Osteoblast (primary cell): ENCODE measurements around the gene ELAPOR1. TPM values are rescaled to one million over a fixed set of nuclear protein-coding genes. Genes with fewer than 3 reads are reported as not detected.
A peak's percentile ranks its signal among the peaks of the same experiment; 100 is the strongest.

Source experiments
- DNase-seq: peaks from one replicate; pipeline ENCODE4 v3.0.0; 2011; ENCODE audit warnings: low spot score, mixed read lengths; ENCODE audit not compliant: insufficient read length; ENCODE audit errors: missing footprints
- H2AFZ ChIP-seq: 2 replicates; pipeline ENCODE4 v1.6.0; 2011; ENCODE audit warnings: mild to moderate bottlenecking, low read length
- H3K27ac ChIP-seq: 2 replicates; pipeline ENCODE4 v1.5.1; 2011; ENCODE audit warnings: mild to moderate bottlenecking, low read depth, low read length, moderate library complexity
- H3K27me3 ChIP-seq: 2 replicates; pipeline ENCODE4 v1.6.0; 2012; ENCODE audit warnings: mild to moderate bottlenecking, control low read depth, inconsistent platforms, low read length, moderate library complexity; ENCODE audit not compliant: insufficient read depth
- H3K36me3 ChIP-seq: 2 replicates; pipeline ENCODE4 v1.5.1; 2011; ENCODE audit warnings: mild to moderate bottlenecking, low read length, control low read depth, moderate library complexity; ENCODE audit not compliant: insufficient read depth
- H3K4me1 ChIP-seq: 2 replicates; pipeline ENCODE4 v1.5.1; 2011; ENCODE audit warnings: mild to moderate bottlenecking, low read length, control low read depth, moderate library complexity; ENCODE audit not compliant: insufficient read depth
- H3K4me2 ChIP-seq: 2 replicates; pipeline ENCODE4 v1.6.0; 2011; ENCODE audit warnings: mild to moderate bottlenecking, low read length; ENCODE audit not compliant: insufficient read depth
- H3K4me3 ChIP-seq: fragments of 200-600 bp; sonication (generic); 3 replicates; pipeline ENCODE4 v1.5.1; 2012; ENCODE audit warnings: mild to moderate bottlenecking, low read length, inconsistent platforms; ENCODE audit not compliant: insufficient read depth
- H3K79me2 ChIP-seq: 2 replicates; pipeline ENCODE4 v1.6.0; 2012; ENCODE audit warnings: mild to moderate bottlenecking, low read length, control low read depth, inconsistent platforms; ENCODE audit not compliant: insufficient read depth
- H3K9me3 ChIP-seq: 2 replicates; pipeline ENCODE4 v1.5.1; 2011; ENCODE audit warnings: low read depth, low read length, control low read depth
- H4K20me1 ChIP-seq: 2 replicates; pipeline ENCODE4 v1.6.0; 2012; ENCODE audit warnings: mild to moderate bottlenecking, low read length, control low read depth; ENCODE audit not compliant: insufficient read depth
- CTCF ChIP-seq: IDR thresholded peaks from 2 replicates; pipeline ENCODE4 v1.5.1; 2011; ENCODE audit warnings: mild to moderate bottlenecking, low read depth, low read length, moderate library complexity; ENCODE audit errors: extremely low read depth
- total RNA-seq: library from RNA; depleted of rRNA; stranded (reverse); fragments of >200 nt; gene quantifications from 2 replicates; pipeline ENCODE4 v1.2.3, GENCODE V29; 2012

The ELAPOR1 gene
- total RNA-seq, 1 donor, result 0.36 TPM

GRCh38 chr1:109107785-109108184 is 6.1 kb upstream of the ELAPOR1 start:
- no peak overlapping the region for H3K27ac ChIP-seq
- H3K4me2 ChIP-seq, result no peak overlapping the region
- TF ChIP-seq CTCF, result no peak
- H3K9me3 ChIP-seq, result no peaks in the 10 kb centered on the region
- H3K4me3 ChIP-seq, result no peak overlapping the region
- no peaks in the 10 kb centered on the region for H3K36me3 ChIP-seq
- H3K27me3 ChIP-seq, result peaks cover 9% of the 10 kb centered on the region
- H3K4me1 ChIP-seq, result peaks cover 7% of the 10 kb centered on the region
- H4K20me1 ChIP-seq, result no peaks in the 10 kb centered on the region
- no peak for DNase-seq
- H3K79me2 ChIP-seq, result no peaks in the 10 kb centered on the region
- no peak overlapping the region for H2AFZ ChIP-seq

- H3K4me2 ChIP-seq, result no peak overlapping the region
- H3K79me2 ChIP-seq, result no peaks in the 10 kb centered on the region
- H3K27ac ChIP-seq, result no peak overlapping the region
- no peak overlapping the region for H2AFZ ChIP-seq
- H3K36me3 ChIP-seq, result no peaks in the 10 kb centered on the region
- no peak for DNase-seq
- TF ChIP-seq CTCF, result no peak
- no peaks in the 10 kb centered on the region for H3K9me3 ChIP-seq
- no peak overlapping the region for H3K4me3 ChIP-seq
- H3K4me1 ChIP-seq, result peaks cover 10% of the 10 kb centered on the region
- H4K20me1 ChIP-seq, result no peaks in the 10 kb centered on the region
- H3K27me3 ChIP-seq, result peaks cover 29% of the 10 kb centered on the region
Measured at GRCh38 chr1:109109906-109110305, 4.0 kb upstream of the ELAPOR1 start.

DNA sequence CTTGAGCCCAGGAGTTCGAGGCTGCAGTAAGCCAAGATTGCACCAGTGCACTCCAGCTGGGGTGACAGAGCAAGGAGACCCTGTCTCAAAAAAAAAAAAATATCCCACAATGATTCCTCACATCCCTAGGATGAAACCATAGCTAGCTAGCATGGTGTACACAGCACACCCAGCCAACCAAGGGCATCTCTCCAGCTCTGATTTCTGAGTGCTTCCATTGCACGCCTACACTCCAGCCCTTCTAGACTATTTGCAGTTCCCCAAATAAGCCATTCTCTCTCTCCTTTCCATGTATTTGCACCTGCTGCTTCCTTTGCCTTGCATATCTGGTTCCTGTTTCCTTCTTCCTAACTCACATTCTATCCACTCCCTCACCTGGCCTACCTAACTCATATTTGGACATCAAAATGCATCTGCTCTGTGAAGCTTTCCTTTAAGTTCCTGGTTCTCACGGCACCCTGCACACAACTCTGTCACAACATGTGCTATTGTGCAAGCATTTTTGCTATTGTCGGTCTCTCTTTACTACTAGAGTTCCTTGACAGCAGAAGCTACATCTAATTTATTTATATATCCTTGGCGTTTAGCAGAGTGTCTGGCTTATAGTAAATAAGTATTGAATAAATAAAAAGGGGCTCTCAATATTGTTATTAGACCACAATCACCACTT is 2.4 kb upstream of the ELAPOR1 start:
- H3K4me3 ChIP-seq, result no peak overlapping the region
- H3K4me2 ChIP-seq, result no peak overlapping the region
- H3K27ac ChIP-seq, result no peak overlapping the region
- H3K27me3 ChIP-seq, result peaks cover 43% of the 10 kb centered on the region
- H4K20me1 ChIP-seq, result no peaks in the 10 kb centered on the region
- DNase-seq, result no peak
- H3K79me2 ChIP-seq, result no peaks in the 10 kb centered on the region
- no peaks in the 10 kb centered on the region for H3K9me3 ChIP-seq
- no peaks in the 10 kb centered on the region for H3K36me3 ChIP-seq
- no peak for TF ChIP-seq CTCF
- peaks cover 10% of the 10 kb centered on the region for H3K4me1 ChIP-seq
- no peak overlapping the region for H2AFZ ChIP-seq

GRCh38 chr1:109112056-109112651 is 1.8 kb upstream of the ELAPOR1 start:
- Histone ChIP-seq H4K20me1 (no peaks in the 10 kb centered on the region), H3K9me3 (no peaks in the 10 kb centered on the region), H3K79me2 (no peaks in the 10 kb centered on the region), H3K36me3 (no peaks in the 10 kb centered on the region), H3K27me3 (peaks cover 43% of the 10 kb centered on the region), H2AFZ (peak overlapping the region; percentile 63), H3K4me1 (peaks cover 10% of the 10 kb centered on the region), H3K27ac (peak overlapping the region; percentile 34), H3K4me3 (peak overlapping the region; percentile 64), H3K4me2 (peak overlapping the region; percentile 91)
- peak; percentile 39 for TF ChIP-seq CTCF
- peak; percentile 87 for DNase-seq
